H1 (cell line): ENCODE results near the gene PDXDC1.

ENCODE experiments used
- CHD1 ChIP-seq: IDR thresholded peaks from 2 replicates; pipeline ENCODE4 v1.6.1; 2012; ENCODE audit warnings: low read depth, low read length, improper control_type of control experiment
- CTCF ChIP-seq, 3 experiments: IDR thresholded peaks; 1 replicate in 2 of 3; 2 replicates in 1 of 3; pipeline versions ENCODE4 v1.5.1 to v1.6.1; 2011; ENCODE audit warnings: low read length in 3 of 3, mild to moderate bottlenecking in 3 of 3, inconsistent platforms in 2 of 3, low read depth in 1 of 3, moderate library complexity in 1 of 3; ENCODE audit not compliant: insufficient read depth in 1 of 3; ENCODE audit errors: control extremely low read depth in 1 of 3
- EZH2 ChIP-seq: fragments of 200-600 bp; sonication (generic); IDR thresholded peaks from 2 replicates; pipeline ENCODE4 v1.7.1; 2012; ENCODE audit warnings: low read depth, mild to moderate bottlenecking, moderate library complexity, low read length, inconsistent platforms; ENCODE audit not compliant: severe bottlenecking
- FOSL1 ChIP-seq: IDR thresholded peaks from 2 replicates; pipeline ENCODE4 v1.6.1; 2011; ENCODE audit warnings: mild to moderate bottlenecking, low read depth, low read length, moderate library complexity; ENCODE audit not compliant: insufficient read depth
- JUN ChIP-seq: IDR thresholded peaks from 2 replicates; pipeline ENCODE4 v1.6.1; 2011; ENCODE audit warnings: low read depth, mild to moderate bottlenecking, improper control_type of control experiment, low read length
- MAX ChIP-seq: IDR thresholded peaks from 2 replicates; pipeline ENCODE4 v1.6.1; 2012; ENCODE audit warnings: inconsistent platforms
- POLR2A ChIP-seq, 2 experiments: IDR thresholded peaks; 1 replicate in 1 of 2; 2 replicates in 1 of 2; pipeline ENCODE4 v1.6.1; 2011; ENCODE audit warnings: low read depth in 2 of 2, low read length in 2 of 2, mild to moderate bottlenecking in 2 of 2; ENCODE audit errors: control extremely low read depth in 1 of 2
- POLR2AphosphoS5 ChIP-seq: IDR thresholded peaks from 2 replicates; pipeline ENCODE4 v1.6.1; 2011; ENCODE audit warnings: low read depth, low read length
- RAD21 ChIP-seq, 2 experiments: IDR thresholded peaks in 1 of 2; conservative IDR thresholded peaks in 1 of 2; 2 replicates each; pipeline ENCODE4 v1.6.1; 2011; ENCODE audit warnings: low read depth in 2 of 2, low read length in 2 of 2, improper control_type of control experiment in 1 of 2, inconsistent platforms in 1 of 2, mild to moderate bottlenecking in 1 of 2, moderate library complexity in 1 of 2
- SUZ12 ChIP-seq: fragments of 200-600 bp; sonication (generic); IDR thresholded peaks from 2 replicates; pipeline ENCODE4 v1.6.1; 2012; ENCODE audit warnings: mild to moderate bottlenecking, inconsistent platforms, low read length, moderate library complexity, mixed read lengths
- TAF1 ChIP-seq: IDR thresholded peaks from 2 replicates; pipeline ENCODE4 v1.6.1; 2011; ENCODE audit warnings: mild to moderate bottlenecking, low read depth, low read length
- TAF7 ChIP-seq: optimal IDR thresholded peaks from 2 replicates; pipeline ENCODE3; 2011; ENCODE audit warnings: low read depth, mild to moderate bottlenecking, inconsistent platforms, low read length, moderate library complexity, borderline replicate concordance
- TBP ChIP-seq: IDR thresholded peaks from 2 replicates; pipeline ENCODE4 v1.6.1; 2011; ENCODE audit warnings: low read depth, low read length, improper control_type of control experiment

- TF ChIP-seq POLR2AphosphoS5 (no peak), TBP (no peak), CTCF (IDR thresholded peaks at IDR 0.05; ENCODE audit: control extremely low read depth in 1 of 3, insufficient read depth in 1 of 3, low read depth in 1 of 3, low read length in 3 of 3) (no peak), TAF7 (no peak), RAD21 (IDR thresholded peaks at IDR 0.05 in 1 of 2, conservative IDR thresholded peaks at IDR 0.05 in 1 of 2; ENCODE audit: low read depth in 2 of 2, low read length in 2 of 2) (no peak), POLR2A (IDR thresholded peaks at IDR 0.05; ENCODE audit: control extremely low read depth in 1 of 2, low read depth in 2 of 2, low read length in 2 of 2) (no peak), SUZ12 (no peak), CHD1 (no peak), EZH2 (no peak), JUN (no peak), TAF1 (no peak), FOSL1 (no peak), MAX (no peak)
Measured at GRCh38 chr16:15033309-15033707, 58.5 kb downstream of the PDXDC1 start.
